HCT116 (cell line): ENCODE data around the gene PKMYT1. TPM values are rescaled to one million over a fixed set of nuclear protein-coding genes. Genes with fewer than 3 reads are reported as not detected.

ENCODE experiments used
- ATAC-seq: fragments of 200-7000 bp; cut with Tn5 transposase; 2 replicates; pipeline ENCODE4 v1.9.1; 2020; ENCODE audit warnings: mild to moderate bottlenecking, moderate library complexity
- BruUV-seq: library from RNA; stranded (reverse); fragments of 400-500 nt; replicated peaks from 2 replicates; lab custom pipeline; 2021; lab: Mats Ljungman, UMichigan
- CTCF ChIA-PET: fragments of 300-600 bp; sonication (Branson Sonifier 250); formaldehyde crosslinking; loops from one replicate; lab custom pipeline; 2021; ENCODE audit warnings: antibody characterized with exemption; lab: Charles Lee
- POLR2A ChIA-PET: fragments of 300-600, 350-600 bp; sonication (Branson Sonifier 250); formaldehyde crosslinking; loops from one replicate; lab custom pipeline; 2021; ENCODE audit warnings: antibody characterized with exemption; lab: Charles Lee
- RAD21 ChIA-PET, 2 experiments: fragments of 300-600 bp; sonication (Branson Sonifier 250); formaldehyde crosslinking; loops; one replicate each; lab custom pipeline; 2023; ENCODE audit warnings: low total read pairs in 2 of 2; ENCODE audit not compliant: uncharacterized antibody in 2 of 2, unreplicated experiment in 2 of 2, low non-redundant PET in 1 of 2; lab: Charles Lee
- DNase-seq: peaks from one replicate; pipeline ENCODE4 v3.0.0-alpha.2; 2010; ENCODE audit warnings: low read depth, low spot score
- H2AFZ ChIP-seq: fragments of 200-600 bp; shearing (Covaris generic), sonication (generic); 2 replicates; pipeline ENCODE4 v1.6.1; 2017; ENCODE audit warnings: low read depth, mixed run types, mixed read lengths, antibody characterized with exemption, low read length; ENCODE audit not compliant: poor library complexity, severe bottlenecking
- H3K27ac ChIP-seq: 2 replicates; pipeline ENCODE4 v1.5.1; 2012; ENCODE audit warnings: low read depth, low read length
- H3K27me3 ChIP-seq: fragments of 200-600 bp; sonication (generic); 2 replicates; pipeline ENCODE4 v1.6.1; 2016; ENCODE audit warnings: mixed run types, low read length, mixed read lengths; ENCODE audit not compliant: insufficient read depth
- H3K36me3 ChIP-seq, 2 experiments: fragments of 200-500 bp in 1 of 2; fragments of 200-600 bp in 1 of 2; sonication (Bioruptor generic) in 1 of 2; sonication (generic) in 1 of 2; 2 replicates each; pipeline versions ENCODE4 v1.5.1 to v1.6.1; 2014 to 2016; ENCODE audit warnings: low read length in 2 of 2, inconsistent platforms in 1 of 2, mixed read lengths in 1 of 2, mixed run types in 1 of 2; ENCODE audit not compliant: insufficient read depth in 2 of 2, control insufficient read depth in 1 of 2
- H3K4me1 ChIP-seq, 2 experiments: fragments of 200-600 bp in 1 of 2; sonication (generic) in 1 of 2; 2 replicates each; pipeline versions ENCODE4 v1.5.1 to v1.6.1; 2012 to 2017; ENCODE audit warnings: low read length in 2 of 2, inconsistent platforms in 1 of 2, mild to moderate bottlenecking in 1 of 2, mixed read lengths in 1 of 2, mixed run types in 1 of 2, moderate library complexity in 1 of 2; ENCODE audit not compliant: insufficient read depth in 2 of 2, control insufficient read depth in 1 of 2
- H3K4me2 ChIP-seq: fragments of 200-600 bp; sonication (generic); 2 replicates; pipeline ENCODE4 v1.6.1; 2017; ENCODE audit warnings: mixed run types, low read length, mixed read lengths
- H3K4me3 ChIP-seq, 2 experiments: fragments of 200-600 bp in 1 of 2; sonication (generic) in 1 of 2; replicated peaks in 1 of 2; 2 replicates each; pipeline ENCODE4 v1.5.1; 2011 to 2016; ENCODE audit warnings: low read length in 2 of 2, control low read depth in 1 of 2, low read depth in 1 of 2, mild to moderate bottlenecking in 1 of 2, mixed read lengths in 1 of 2, mixed run types in 1 of 2
- H3K79me2 ChIP-seq: fragments of 200-600 bp; sonication (generic); 2 replicates; pipeline ENCODE4 v1.6.1; 2017; ENCODE audit warnings: mild to moderate bottlenecking, mixed run types, low read length, moderate library complexity, mixed read lengths; ENCODE audit not compliant: insufficient read depth
- H3K9ac ChIP-seq: fragments of 200-600 bp; sonication (generic); 2 replicates; pipeline ENCODE4 v1.6.1; 2016; ENCODE audit warnings: low read length, mixed read lengths
- H3K9me2 ChIP-seq: fragments of 200-600 bp; sonication (generic), shearing (Covaris generic); 2 replicates; pipeline ENCODE4 v1.6.1; 2017; ENCODE audit warnings: mixed run types, mild to moderate bottlenecking, moderate library complexity; ENCODE audit not compliant: insufficient read depth
- H3K9me3 ChIP-seq, 2 experiments: fragments of 200-500 bp in 1 of 2; fragments of 200-600 bp in 1 of 2; sonication (Bioruptor generic) in 1 of 2; sonication (generic) in 1 of 2; 2 replicates each; pipeline ENCODE4 v1.6.1; 2014 to 2017; ENCODE audit warnings: low read length in 2 of 2, mixed read lengths in 2 of 2, inconsistent platforms in 1 of 2, low read depth in 1 of 2, mild to moderate bottlenecking in 1 of 2, mixed run types in 1 of 2, moderate library complexity in 1 of 2; ENCODE audit not compliant: control insufficient read depth in 1 of 2, insufficient read depth in 1 of 2
- H4K20me1 ChIP-seq: fragments of 200-600 bp; sonication (generic), shearing (Covaris generic); 2 replicates; pipeline ENCODE4 v1.6.1; 2017; ENCODE audit warnings: mixed run types, mild to moderate bottlenecking, moderate library complexity; ENCODE audit not compliant: insufficient read depth
- CBX3 ChIP-seq: IDR thresholded peaks from 2 replicates; pipeline ENCODE4 v1.6.1; 2012; ENCODE audit warnings: low read depth
- CEBPB ChIP-seq: IDR thresholded peaks from 2 replicates; pipeline ENCODE4 v1.6.1; 2012; ENCODE audit warnings: low read depth
- EGR1 ChIP-seq: IDR thresholded peaks from 2 replicates; pipeline ENCODE4 v1.6.1; 2012; ENCODE audit warnings: low read depth
- ELF1 ChIP-seq: IDR thresholded peaks from 2 replicates; pipeline ENCODE4 v1.6.1; 2012; ENCODE audit warnings: low read depth, borderline replicate concordance
- EZH2 ChIP-seq: fragments of 200-600 bp; sonication (generic); IDR thresholded peaks from 2 replicates; pipeline ENCODE4 v1.6.1; 2017; ENCODE audit warnings: antibody characterized with exemption, mixed run types
- EZH2phosphoT487 ChIP-seq: fragments of 200-600 bp; IDR thresholded peaks from 2 replicates; pipeline ENCODE4 v1.6.1; 2018; ENCODE audit warnings: antibody characterized with exemption, borderline replicate concordance
- FOSL1 ChIP-seq: IDR thresholded peaks from 2 replicates; pipeline ENCODE4 v1.6.1; 2012; ENCODE audit warnings: low read depth
- POLR2A ChIP-seq: IDR thresholded peaks from 2 replicates; pipeline ENCODE4 v1.7.0; 2011; ENCODE audit warnings: borderline replicate concordance; ENCODE audit not compliant: insufficient read depth, insufficient read length; ENCODE audit errors: extremely low read depth
- POLR2AphosphoS5 ChIP-seq: IDR thresholded peaks from 2 replicates; pipeline ENCODE4 v1.6.1; 2011; ENCODE audit warnings: mild to moderate bottlenecking, low read depth, low read length, moderate library complexity
- RAD21 ChIP-seq: IDR thresholded peaks from 2 replicates; pipeline ENCODE4 v1.6.1; 2012; ENCODE audit warnings: low read depth, mild to moderate bottlenecking
- SP1 ChIP-seq: IDR thresholded peaks from 2 replicates; pipeline ENCODE4 v1.6.1; 2012; ENCODE audit warnings: low read depth
- SRF ChIP-seq: IDR thresholded peaks from 2 replicates; pipeline ENCODE4 v1.6.1; 2012; ENCODE audit warnings: low read depth
- TCF7L2 ChIP-seq: IDR thresholded peaks from 2 replicates; pipeline ENCODE4 v1.7.0; 2011; ENCODE audit warnings: borderline replicate concordance, inconsistent platforms; ENCODE audit not compliant: insufficient read depth, insufficient read length; ENCODE audit errors: extremely low read depth
- YY1 ChIP-seq: IDR thresholded peaks from 2 replicates; pipeline ENCODE4 v1.6.1; 2011; ENCODE audit warnings: low read length, low read depth, moderate library complexity, mild to moderate bottlenecking; ENCODE audit not compliant: insufficient replicate concordance; ENCODE audit errors: extremely low read depth
- ZFX ChIP-seq: fragments of 450-650 bp; IDR thresholded peaks from 2 replicates; pipeline ENCODE4 v1.6.1; 2017
- ZNF274 ChIP-seq: fragments of 200-500 bp; sonication (Bioruptor generic); IDR thresholded peaks from 2 replicates; pipeline ENCODE4 v1.6.1; 2014; ENCODE audit warnings: mild to moderate bottlenecking, low read depth, low read length, inconsistent platforms
- intact Hi-C: fragments of 100-400 bp; cut with micrococcal nuclease; formaldehyde crosslinking; loops from 2 replicates; pipeline ENCODE4 v1.10.0; 2022
- total RNA-seq: library from RNA; stranded (reverse); gene quantifications from one replicate; pipeline ENCODE4 v1.2.1, GENCODE V29; 2021; ENCODE audit not compliant: unreplicated experiment
- TF ChIP-seq, protein P1 (sequence below): IDR thresholded peaks from 2 replicates; pipeline ENCODE4 v1.6.1; 2011; ENCODE audit warnings: mild to moderate bottlenecking, low read length, moderate library complexity; ENCODE audit not compliant: insufficient replicate concordance; ENCODE audit errors: extremely low read depth
- TF ChIP-seq, protein P2 (sequence below): IDR thresholded peaks from 2 replicates; pipeline ENCODE4 v1.6.1; 2012
- TF ChIP-seq, protein P3 (sequence below), 3 experiments: fragments of 200-600 bp in 1 of 3; sonication (generic) in 1 of 3; IDR thresholded peaks in 2 of 3; conservative IDR thresholded peaks in 1 of 3; 2 replicates each; pipeline ENCODE4 v1.5.1; 2012 to 2017; ENCODE audit warnings: low read depth in 2 of 3, low read length in 2 of 3, antibody characterized with exemption in 1 of 3, borderline replicate concordance in 1 of 3, control low read depth in 1 of 3, mild to moderate bottlenecking in 1 of 3, mixed read lengths in 1 of 3, mixed run types in 1 of 3, moderate library complexity in 1 of 3; ENCODE audit not compliant: insufficient read depth in 1 of 3
- TF ChIP-seq, protein P4 (sequence below): IDR thresholded peaks from 2 replicates; pipeline ENCODE4 v1.6.1; 2012

PKMYT1 gene
- total RNA-seq, 1 experiment from 2014 or later, result 104 TPM

DNA sequence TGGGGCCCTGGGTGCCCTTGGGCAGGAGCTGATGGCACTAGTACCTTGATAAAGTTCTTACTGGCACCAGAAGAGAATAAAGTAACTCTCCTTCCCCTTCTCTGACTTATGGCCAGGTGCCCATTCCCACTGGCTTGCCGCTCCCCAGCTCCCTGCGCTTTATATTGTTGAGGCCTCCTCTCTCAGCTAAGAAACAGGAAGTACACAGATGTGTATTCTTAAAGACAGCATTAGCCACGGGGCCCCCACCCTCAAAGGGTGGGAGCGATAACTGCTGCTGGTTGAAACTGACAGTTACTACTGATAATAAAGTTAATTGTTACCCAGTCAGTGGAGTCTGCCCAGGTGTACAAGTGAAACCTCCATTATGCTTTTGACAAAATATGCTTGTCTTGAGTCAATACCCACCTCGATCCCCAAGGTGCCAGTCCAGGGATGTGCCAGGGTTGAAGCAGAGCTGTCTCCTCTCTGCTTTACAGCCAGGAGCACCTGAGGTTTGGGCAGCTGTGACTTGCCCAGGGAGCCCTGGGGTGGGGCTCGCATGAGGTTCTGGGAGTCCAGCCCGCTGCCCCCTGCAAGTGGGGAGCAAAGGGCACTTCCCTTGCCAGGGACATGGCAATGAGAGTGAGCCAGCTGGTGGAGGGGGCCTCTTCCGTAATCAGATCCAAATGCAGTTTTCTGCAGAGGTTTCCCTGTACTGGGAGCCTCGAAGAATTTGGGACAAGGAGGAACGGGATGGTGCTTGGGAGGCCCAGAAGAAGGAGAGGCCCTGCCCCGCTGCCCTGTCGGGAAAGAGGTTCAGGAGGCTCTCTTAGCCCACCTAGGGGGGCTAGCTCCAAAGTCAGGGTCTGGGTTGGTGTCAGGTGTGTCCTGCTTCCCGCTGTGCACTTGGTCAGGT, 27.1 kb upstream of the PKMYT1 start:
- no peaks in the 10 kb centered on the region for H3K9me2 ChIP-seq
- no peak for TF ChIP-seq YY1
- TF ChIP-seq, protein P1, sequence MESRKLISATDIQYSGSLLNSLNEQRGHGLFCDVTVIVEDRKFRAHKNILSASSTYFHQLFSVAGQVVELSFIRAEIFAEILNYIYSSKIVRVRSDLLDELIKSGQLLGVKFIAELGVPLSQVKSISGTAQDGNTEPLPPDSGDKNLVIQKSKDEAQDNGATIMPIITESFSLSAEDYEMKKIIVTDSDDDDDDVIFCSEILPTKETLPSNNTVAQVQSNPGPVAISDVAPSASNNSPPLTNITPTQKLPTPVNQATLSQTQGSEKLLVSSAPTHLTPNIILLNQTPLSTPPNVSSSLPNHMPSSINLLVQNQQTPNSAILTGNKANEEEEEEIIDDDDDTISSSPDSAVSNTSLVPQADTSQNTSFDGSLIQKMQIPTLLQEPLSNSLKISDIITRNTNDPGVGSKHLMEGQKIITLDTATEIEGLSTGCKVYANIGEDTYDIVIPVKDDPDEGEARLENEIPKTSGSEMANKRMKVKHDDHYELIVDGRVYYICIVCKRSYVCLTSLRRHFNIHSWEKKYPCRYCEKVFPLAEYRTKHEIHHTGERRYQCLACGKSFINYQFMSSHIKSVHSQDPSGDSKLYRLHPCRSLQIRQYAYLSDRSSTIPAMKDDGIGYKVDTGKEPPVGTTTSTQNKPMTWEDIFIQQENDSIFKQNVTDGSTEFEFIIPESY, result no peak
- TF ChIP-seq, protein P2, sequence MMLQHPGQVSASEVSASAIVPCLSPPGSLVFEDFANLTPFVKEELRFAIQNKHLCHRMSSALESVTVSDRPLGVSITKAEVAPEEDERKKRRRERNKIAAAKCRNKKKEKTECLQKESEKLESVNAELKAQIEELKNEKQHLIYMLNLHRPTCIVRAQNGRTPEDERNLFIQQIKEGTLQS, result no peak
- TF ChIP-seq POLR2AphosphoS5, result no peak
- TF ChIP-seq ELF1, result no peak
- no peak for TF ChIP-seq EGR1
- TF ChIP-seq, protein P3, sequence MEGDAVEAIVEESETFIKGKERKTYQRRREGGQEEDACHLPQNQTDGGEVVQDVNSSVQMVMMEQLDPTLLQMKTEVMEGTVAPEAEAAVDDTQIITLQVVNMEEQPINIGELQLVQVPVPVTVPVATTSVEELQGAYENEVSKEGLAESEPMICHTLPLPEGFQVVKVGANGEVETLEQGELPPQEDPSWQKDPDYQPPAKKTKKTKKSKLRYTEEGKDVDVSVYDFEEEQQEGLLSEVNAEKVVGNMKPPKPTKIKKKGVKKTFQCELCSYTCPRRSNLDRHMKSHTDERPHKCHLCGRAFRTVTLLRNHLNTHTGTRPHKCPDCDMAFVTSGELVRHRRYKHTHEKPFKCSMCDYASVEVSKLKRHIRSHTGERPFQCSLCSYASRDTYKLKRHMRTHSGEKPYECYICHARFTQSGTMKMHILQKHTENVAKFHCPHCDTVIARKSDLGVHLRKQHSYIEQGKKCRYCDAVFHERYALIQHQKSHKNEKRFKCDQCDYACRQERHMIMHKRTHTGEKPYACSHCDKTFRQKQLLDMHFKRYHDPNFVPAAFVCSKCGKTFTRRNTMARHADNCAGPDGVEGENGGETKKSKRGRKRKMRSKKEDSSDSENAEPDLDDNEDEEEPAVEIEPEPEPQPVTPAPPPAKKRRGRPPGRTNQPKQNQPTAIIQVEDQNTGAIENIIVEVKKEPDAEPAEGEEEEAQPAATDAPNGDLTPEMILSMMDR (IDR thresholded peaks at IDR 0.05 in 2 of 3, conservative IDR thresholded peaks at IDR 0.05 in 1 of 3; ENCODE audit: borderline replicate concordance in 1 of 3, insufficient read depth in 1 of 3, low read depth in 2 of 3, low read length in 2 of 3), result no peak
- TF ChIP-seq POLR2A, result no peak
- TF ChIP-seq, protein P4, sequence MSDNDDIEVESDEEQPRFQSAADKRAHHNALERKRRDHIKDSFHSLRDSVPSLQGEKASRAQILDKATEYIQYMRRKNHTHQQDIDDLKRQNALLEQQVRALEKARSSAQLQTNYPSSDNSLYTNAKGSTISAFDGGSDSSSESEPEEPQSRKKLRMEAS, result no peak
- no peak for TF ChIP-seq SRF
- no peak for TF ChIP-seq RAD21
- TF ChIP-seq EZH2phosphoT487, result no peak
- no peak for TF ChIP-seq CBX3
- TF ChIP-seq ZFX, result no peak
- TF ChIP-seq SP1, result no peak
- TF ChIP-seq EZH2, result no peak
- no peak for TF ChIP-seq CEBPB
- TF ChIP-seq ZNF274, result no peak
- TF ChIP-seq FOSL1, result no peak
- TF ChIP-seq TCF7L2, result no peak
- no peaks in the 10 kb centered on the region for H3K9me3 ChIP-seq
- ATAC-seq (no peak), DNase-seq (no peak)
- no peaks in the 10 kb centered on the region for H3K36me3 ChIP-seq
- ChIA-PET POLR2A (interaction anchor here (11.4 kb wide), 1 partner anchor 14 kb away, joined by 188 read pairs; the partner anchor contains the start of genes CLDN6, HCFC1R1, THOC6 and TNFRSF12A), CTCF (interaction anchor here (0.7 to 1.1 kb wide), 3 partner anchors 14 to 26 kb away, joined by 3 to 4 read pairs (median 4); no protein-coding TSS in a partner anchor), RAD21 (no interaction called here)
- no TSS peak for BruUV-seq
- intact Hi-C loops, result no loop called here
- H3K27ac ChIP-seq, result no peak overlapping the region; the same call in 1 of the 2 replicates
- H3K4me2 ChIP-seq, result peak overlapping the region; percentile 84; the same call in 1 of the 2 replicates
- H3K4me3 ChIP-seq, result no peak overlapping the region
- no peak overlapping the region for H2AFZ ChIP-seq
- no peaks in the 10 kb centered on the region for H3K27me3 ChIP-seq
- H3K79me2 ChIP-seq, result no peaks in the 10 kb centered on the region
- no peaks in the 10 kb centered on the region for H4K20me1 ChIP-seq
- peaks cover 52 to 81% of the 10 kb centered on the region in 2 experiments for H3K4me1 ChIP-seq
- H3K9ac ChIP-seq, result peak overlapping the region; percentile 6; the same call in 1 of the 2 replicates
